MCF 10A (cell line): ENCODE results near the gene RAB28. TPM values are rescaled to one million over a fixed set of nuclear protein-coding genes. Genes with fewer than 3 reads are reported as not detected.

ENCODE experiments used
- BruUV-seq: library from RNA; stranded (reverse); fragments of 400-500 nt; replicated peaks from 2 replicates; lab custom pipeline; 2021; lab: Mats Ljungman, UMichigan
- CTCF ChIA-PET: fragments of 300-600 bp; sonication (Branson Sonifier 250); formaldehyde crosslinking; extraction: SDS; loops from one replicate; lab custom pipeline; 2021; ENCODE audit warnings: antibody characterized with exemption, inconsistent platforms; lab: Yijun Ruan, JAX
- POLR2A ChIA-PET: fragments of 300-600, 350-650 bp; sonication (Branson Sonifier 250); formaldehyde crosslinking; extraction: SDS; loops from one replicate; lab custom pipeline; 2020; ENCODE audit warnings: antibody characterized with exemption, inconsistent platforms; lab: Yijun Ruan, JAX
- DNase-seq: peaks from one replicate; pipeline ENCODE4 v3.0.0-alpha.2; 2018; ENCODE audit not compliant: unreplicated experiment
- H3K27ac Mint-ChIP-seq: one replicate; pipeline ENCODE4 v1.8.0; 2022; ENCODE audit warnings: mild to moderate bottlenecking, low read depth, mixed read lengths; ENCODE audit not compliant: unreplicated experiment
- H3K27me3 Mint-ChIP-seq: one replicate; pipeline ENCODE4 v1.8.0; 2022; ENCODE audit warnings: mixed read lengths; ENCODE audit not compliant: insufficient read depth, unreplicated experiment
- H3K36me3 Mint-ChIP-seq: one replicate; pipeline ENCODE4 v1.8.0; 2022; ENCODE audit warnings: mild to moderate bottlenecking, moderate library complexity, mixed read lengths; ENCODE audit not compliant: insufficient read depth, unreplicated experiment
- H3K4me1 Mint-ChIP-seq: one replicate; pipeline ENCODE4 v1.8.0; 2022; ENCODE audit warnings: mixed read lengths; ENCODE audit not compliant: insufficient read depth, unreplicated experiment
- H3K4me3 Mint-ChIP-seq: one replicate; pipeline ENCODE4 v1.8.0; 2022; ENCODE audit warnings: mild to moderate bottlenecking, moderate library complexity, mixed read lengths; ENCODE audit not compliant: unreplicated experiment
- H3K9me3 Mint-ChIP-seq: one replicate; pipeline ENCODE4 v1.8.0; 2022; ENCODE audit warnings: mixed read lengths; ENCODE audit not compliant: unreplicated experiment
- intact Hi-C: fragments of 100-400 bp; cut with micrococcal nuclease; formaldehyde crosslinking; loops from 2 replicates; pipeline ENCODE4 v1.14.1; 2022
- total RNA-seq: library from RNA; stranded (reverse); gene quantifications from 2 replicates; pipeline ENCODE4 v1.2.3, GENCODE V29; 2022
- TF ChIP-seq, protein P1 (sequence below): fragments of 200-600 bp; IDR thresholded peaks from one replicate; pipeline ENCODE4 v1.8.0; 2022; ENCODE audit warnings: antibody characterized with exemption, mild to moderate bottlenecking; ENCODE audit not compliant: unreplicated experiment

RAB28 gene
- total RNA-seq, 1 experiment from 2014 or later, result 15.9 TPM

DNA sequence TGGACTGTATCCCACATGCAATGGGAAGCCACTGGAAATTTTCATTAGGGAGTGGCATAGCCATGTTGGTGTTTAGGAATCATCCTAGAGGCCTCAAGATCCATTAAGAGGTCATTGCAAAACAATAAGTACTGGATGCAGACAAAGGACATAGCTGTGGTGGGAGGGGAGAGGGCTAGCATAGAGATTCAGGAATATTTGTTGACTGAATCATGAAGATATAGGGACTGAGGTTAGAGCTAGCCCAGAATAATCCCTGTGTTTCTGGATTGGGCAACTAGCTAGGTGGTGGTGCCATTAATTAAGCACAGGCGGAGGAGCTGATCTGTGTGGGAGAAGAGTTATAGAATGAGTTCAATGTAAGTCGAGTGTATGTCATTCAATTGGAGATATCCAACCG, 135.0 kb downstream of the RAB28 start:
- TF ChIP-seq, protein P1, sequence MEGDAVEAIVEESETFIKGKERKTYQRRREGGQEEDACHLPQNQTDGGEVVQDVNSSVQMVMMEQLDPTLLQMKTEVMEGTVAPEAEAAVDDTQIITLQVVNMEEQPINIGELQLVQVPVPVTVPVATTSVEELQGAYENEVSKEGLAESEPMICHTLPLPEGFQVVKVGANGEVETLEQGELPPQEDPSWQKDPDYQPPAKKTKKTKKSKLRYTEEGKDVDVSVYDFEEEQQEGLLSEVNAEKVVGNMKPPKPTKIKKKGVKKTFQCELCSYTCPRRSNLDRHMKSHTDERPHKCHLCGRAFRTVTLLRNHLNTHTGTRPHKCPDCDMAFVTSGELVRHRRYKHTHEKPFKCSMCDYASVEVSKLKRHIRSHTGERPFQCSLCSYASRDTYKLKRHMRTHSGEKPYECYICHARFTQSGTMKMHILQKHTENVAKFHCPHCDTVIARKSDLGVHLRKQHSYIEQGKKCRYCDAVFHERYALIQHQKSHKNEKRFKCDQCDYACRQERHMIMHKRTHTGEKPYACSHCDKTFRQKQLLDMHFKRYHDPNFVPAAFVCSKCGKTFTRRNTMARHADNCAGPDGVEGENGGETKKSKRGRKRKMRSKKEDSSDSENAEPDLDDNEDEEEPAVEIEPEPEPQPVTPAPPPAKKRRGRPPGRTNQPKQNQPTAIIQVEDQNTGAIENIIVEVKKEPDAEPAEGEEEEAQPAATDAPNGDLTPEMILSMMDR, result no peak
- Mint-ChIP-seq H3K27me3 (no peaks in the 10 kb centered on the region), H3K27ac (no peak overlapping the region), H3K36me3 (no peaks in the 10 kb centered on the region), H3K9me3 (no peaks in the 10 kb centered on the region), H3K4me1 (peaks cover 7% of the 10 kb centered on the region), H3K4me3 (no peak overlapping the region)
- ChIA-PET CTCF (no interaction called here), POLR2A (interaction anchor here (0.7 kb wide), 1 partner anchor 87 kb away, joined by 3 read pairs; no protein-coding TSS in a partner anchor)
- intact Hi-C loops, result no loop called here
- peak; percentile 10 for DNase-seq
- BruUV-seq, result no TSS peak

DNA sequence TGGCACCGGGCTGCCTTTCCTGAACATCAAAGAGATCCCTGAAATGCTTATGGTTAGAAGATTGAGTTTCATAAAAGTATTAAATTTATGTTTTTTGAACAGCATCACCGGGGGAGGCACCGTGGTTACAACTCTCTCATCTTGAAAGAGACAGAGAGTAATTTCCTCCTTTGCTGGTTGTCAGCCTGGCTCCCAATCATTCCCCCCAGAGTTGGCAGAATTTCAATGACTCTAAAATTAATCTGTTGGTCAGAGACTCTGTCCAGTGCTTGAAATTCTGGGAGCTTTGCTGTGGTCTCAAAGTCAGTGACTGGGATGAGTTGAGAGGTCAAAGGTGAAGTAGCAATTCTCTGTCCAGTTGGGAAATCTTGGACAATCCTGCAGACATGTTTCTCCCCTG, 135.9 kb downstream of the RAB28 start:
- Mint-ChIP-seq H3K4me3 (no peak overlapping the region), H3K27me3 (no peaks in the 10 kb centered on the region), H3K9me3 (no peaks in the 10 kb centered on the region), H3K27ac (no peak overlapping the region), H3K36me3 (no peaks in the 10 kb centered on the region), H3K4me1 (peaks cover 7% of the 10 kb centered on the region)
- TF ChIP-seq, protein P1, result no peak
- no TSS peak for BruUV-seq
- ChIA-PET POLR2A (interaction anchor here (0.7 kb wide), 1 partner anchor 86 kb away, joined by 3 read pairs; no protein-coding TSS in a partner anchor), CTCF (no interaction called here)
- intact Hi-C loops, result no loop called here
- DNase-seq, result no peak

DNA sequence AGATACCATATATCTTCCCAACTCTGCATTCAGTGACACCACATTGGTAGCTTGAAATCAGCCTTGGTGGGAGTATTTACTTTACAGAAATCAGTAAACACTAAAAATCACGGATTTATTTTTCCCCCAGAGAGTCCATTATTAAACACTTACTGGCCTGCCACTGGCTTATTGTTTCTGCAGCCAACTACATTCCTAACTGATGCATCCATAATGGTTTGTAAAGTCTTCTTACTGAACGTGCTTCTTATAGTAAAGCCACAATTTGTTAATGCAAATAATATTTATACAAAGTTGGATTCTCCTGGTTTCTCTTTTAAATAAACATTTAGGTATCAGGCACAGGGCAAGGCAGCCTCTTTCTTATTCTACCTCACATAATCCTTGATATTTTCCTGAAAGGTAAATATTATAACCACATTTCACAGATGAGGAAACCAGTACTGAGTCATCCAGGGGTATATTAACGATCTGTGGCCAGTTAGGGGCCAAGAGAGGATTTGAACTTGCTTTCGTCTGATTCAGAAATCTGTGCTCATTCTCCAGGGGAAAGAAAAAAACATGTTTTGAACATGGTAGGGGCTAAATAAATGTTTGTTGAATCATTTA, 136.5 kb downstream of the RAB28 start:
- POLR2A ChIA-PET, result no interaction called here
- Mint-ChIP-seq H3K27me3 (no peaks in the 10 kb centered on the region), H3K36me3 (no peaks in the 10 kb centered on the region), H3K9me3 (no peaks in the 10 kb centered on the region), H3K4me3 (no peak overlapping the region), H3K27ac (no peak overlapping the region), H3K4me1 (peaks cover 7% of the 10 kb centered on the region)
- intact Hi-C loops, result no loop called here
- no peak for DNase-seq
- TF ChIP-seq, protein P1, result no peak
- CTCF ChIA-PET, result interaction anchor here (0.6 kb wide), 1 partner anchor 495 kb away, joined by 3 read pairs; no protein-coding TSS in a partner anchor
- no TSS peak for BruUV-seq

DNA sequence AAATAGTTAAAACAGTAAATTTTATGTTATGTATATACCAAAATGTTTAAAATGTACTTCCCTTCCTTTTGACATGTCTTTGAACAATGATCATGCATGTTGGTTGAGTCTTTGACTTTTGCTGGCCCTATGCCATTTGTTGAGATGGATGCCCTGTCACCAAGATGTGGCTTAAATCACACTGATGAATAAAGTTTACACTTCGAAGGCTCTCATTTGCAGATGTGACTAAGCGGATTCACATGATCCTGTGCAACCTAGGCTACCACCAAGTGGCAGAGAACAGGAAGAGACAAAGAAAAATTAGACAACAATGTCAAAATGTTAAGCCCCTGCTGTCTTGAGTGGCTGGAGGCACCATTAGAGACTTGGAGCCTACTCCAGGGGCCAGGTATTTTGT, 139.9 kb downstream of the RAB28 start:
- peaks cover 3% of the 10 kb centered on the region for H3K4me1 Mint-ChIP-seq
- intact Hi-C loops, result no loop called here

More for the DNA sequence above, 139.9 kb downstream of the RAB28 start:
- DNase-seq, result no peak
- ChIA-PET CTCF (no interaction called here), POLR2A (no interaction called here)
- TF ChIP-seq, protein P1, result no peak
- H3K4me3 Mint-ChIP-seq, result no peak overlapping the region
- no TSS peak for BruUV-seq
- H3K27ac Mint-ChIP-seq, result no peak overlapping the region
- H3K9me3 Mint-ChIP-seq, result no peaks in the 10 kb centered on the region
- no peaks in the 10 kb centered on the region for H3K36me3 Mint-ChIP-seq
- no peaks in the 10 kb centered on the region for H3K27me3 Mint-ChIP-seq
